GM12874 (cell line): ENCODE results near the gene LMOD2.

Experiments
- CTCF ChIP-seq: IDR thresholded peaks from 2 replicates; pipeline ENCODE4 v1.5.1; 2011; ENCODE audit warnings: low read depth, mild to moderate bottlenecking, control low read depth, low read length, moderate library complexity; ENCODE audit not compliant: insufficient read depth

The LMOD2 gene

DNA sequence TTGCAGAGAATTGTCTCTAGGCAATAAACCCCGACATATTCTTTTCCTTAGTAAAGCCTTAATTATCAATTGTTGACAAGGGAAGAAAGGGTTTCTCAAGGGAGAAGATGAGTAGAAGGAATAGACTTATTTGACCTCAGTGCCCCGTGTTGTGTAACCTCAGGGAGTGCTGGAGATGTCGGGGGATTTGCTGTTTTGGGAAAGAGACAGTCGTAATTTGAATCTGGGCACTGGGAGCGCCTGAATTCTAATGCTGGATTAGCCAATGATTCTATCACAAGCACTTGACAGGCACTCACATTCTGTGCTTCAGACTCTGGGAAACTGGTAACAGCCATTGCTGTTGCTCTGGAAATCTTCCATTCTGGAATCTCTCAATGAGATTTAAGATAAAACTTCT is 13.8 kb upstream of the LMOD2 start:
- TF ChIP-seq CTCF, result no peak

GRCh38 chr7:123643495-123644441 is 11.9 kb upstream of the LMOD2 start:
- TF ChIP-seq CTCF, result no peak

GRCh38 chr7:123645516-123645915 is 10.2 kb upstream of the LMOD2 start:
- TF ChIP-seq CTCF, result no peak

DNA sequence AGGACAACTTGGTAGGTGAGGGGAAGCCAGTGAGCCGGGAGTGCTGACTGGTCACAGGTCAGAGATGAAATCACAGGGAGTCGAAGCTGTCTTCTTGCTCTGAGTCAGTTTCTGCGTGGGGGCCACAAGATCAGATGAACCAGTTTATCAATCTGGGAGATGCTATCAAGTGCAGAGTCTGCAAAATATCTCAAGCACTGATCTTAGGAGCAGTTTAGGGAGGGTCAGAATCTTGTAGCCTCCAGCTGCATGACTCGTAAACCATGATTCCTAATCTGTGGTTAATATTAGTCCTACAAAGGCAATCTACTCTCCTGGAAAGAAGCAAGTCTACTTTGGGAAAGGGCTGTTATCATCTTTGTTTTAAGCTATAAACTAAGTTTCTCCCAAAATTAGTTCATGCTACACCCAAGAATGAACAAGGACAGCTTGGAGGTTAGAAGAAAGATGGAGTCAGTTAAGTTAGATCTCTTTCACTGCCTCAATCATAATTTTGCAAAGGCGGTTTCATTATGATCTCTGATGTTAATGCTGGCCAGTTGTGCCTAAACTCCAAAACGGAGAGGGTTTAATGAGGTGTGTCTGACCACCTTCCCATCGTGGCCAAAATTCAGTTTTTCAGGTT is 8.4 kb upstream of the LMOD2 start:
- no peak for TF ChIP-seq CTCF

DNA sequence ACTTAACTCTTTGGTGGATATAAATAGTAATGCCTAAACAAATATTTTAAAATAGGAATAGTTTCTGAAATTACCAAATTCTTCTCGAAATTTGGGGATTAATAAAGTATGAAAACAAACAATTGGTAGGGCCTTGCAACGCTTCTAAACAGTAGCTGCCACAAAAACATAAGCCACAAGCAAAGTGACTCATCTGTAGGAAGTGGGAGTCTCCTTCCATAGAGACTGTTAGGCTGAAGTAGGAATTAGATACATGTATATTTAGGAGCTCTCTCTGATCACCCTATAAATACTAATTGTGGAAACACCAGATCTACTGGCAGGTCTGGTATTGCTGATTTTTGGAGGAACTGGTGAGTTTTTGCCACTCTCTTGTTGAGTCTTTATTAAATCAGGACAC is 5.7 kb upstream of the LMOD2 start:
- TF ChIP-seq CTCF, result no peak

DNA sequence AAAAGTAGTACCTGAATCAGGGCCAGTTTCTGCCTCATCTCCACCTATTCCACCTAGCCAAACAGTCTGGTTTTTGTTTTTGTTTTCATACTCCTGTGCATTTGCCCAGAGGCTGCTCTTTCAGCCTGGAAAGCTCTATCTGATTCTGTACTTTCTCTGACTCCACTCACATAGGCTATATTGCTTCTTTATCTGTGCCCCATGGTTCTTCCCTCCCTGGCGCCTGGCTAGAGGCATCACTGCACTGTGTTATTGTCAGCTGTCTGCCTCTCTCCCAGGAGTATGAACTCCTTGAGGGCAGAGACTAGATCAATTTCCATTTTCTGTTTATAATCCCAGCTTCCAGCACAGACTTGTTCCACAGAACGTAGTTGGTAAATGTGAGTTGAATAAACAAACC is 5.1 kb upstream of the LMOD2 start:
- no peak for TF ChIP-seq CTCF

DNA sequence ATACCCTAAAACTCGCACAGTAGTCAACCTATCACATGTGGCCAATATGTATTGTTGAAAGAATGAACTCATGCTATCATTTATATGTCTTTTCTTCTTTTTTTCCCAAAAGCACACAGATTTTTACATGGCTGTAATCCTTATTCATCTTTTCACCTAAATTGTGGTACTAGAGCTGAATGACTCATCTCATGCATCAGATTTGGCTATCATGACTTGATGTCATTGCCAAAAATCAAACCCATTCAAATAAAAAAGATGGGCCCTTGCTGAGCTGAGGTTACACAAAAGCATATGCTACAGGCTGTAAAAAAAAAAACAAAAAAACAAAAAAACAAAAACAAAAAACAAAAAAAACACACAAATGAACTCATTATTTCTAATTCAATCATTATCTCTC is 3.3 kb upstream of the LMOD2 start:
- no peak for TF ChIP-seq CTCF
